ENCODE results near the gene TSPAN10.
A peak's percentile ranks its signal among the peaks of the same experiment; 100 is the strongest.
"Not testable (repeated sequence)": the region's sequence is repeated elsewhere in the genome, so short reads cannot be mapped to it uniquely, and the experiment has no call there.

The TSPAN10 gene

DNA sequence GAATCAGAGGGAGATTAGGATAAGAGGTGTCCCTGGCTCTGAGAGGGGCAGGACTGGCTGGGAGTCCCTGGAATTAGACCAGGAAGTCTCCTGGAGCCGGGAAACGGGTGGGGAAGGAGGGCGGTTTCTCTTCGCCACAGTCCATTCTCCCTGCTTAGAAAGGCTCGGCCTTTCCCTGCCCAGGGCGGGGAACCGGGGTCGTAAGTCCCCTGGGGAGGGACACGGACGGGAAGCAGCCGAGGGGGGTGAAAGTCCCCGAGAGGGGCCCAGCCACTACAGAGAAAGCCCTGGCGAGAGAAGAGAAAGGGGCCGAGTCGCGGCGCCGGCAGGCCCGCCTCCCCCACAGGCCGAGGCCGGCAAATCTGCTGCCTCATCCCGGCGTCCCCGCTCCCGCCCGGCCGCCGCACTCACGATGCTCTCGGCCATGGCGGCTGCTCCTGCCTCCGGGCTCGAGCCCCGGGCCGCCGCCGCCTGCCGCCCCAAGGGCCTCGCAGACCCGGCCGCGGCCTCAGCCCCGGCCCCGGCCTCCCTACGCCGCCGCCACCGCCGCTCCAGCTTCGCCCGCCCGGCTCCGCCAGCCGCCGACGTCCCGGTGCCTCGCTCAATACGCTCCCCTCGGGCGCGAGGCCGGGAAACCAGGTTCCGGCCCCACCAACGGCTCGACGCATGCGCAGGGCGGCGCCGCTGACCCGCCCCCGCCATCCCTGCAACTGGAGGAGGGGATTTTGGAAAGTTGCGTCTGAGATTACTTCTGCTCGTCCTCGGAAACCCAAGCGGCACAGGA, at the start of gene TSPAN10, which contains the start of gene NPLOC4:
Gene TSPAN10, plus strand, starts transcription at position 692 of the 784 bp plus-strand sequence. CDS start 5,217 bp downstream, outside the sequence.
Gene NPLOC4, minus strand, starts transcription at position 608 of the 784 bp plus-strand sequence. Its CDS starts 182 bp downstream, at position 426.
- DNase-seq (ENCODE audit: low read depth in 3 of 3), result peak; percentile 74 to 89 (median 76)

DNA sequence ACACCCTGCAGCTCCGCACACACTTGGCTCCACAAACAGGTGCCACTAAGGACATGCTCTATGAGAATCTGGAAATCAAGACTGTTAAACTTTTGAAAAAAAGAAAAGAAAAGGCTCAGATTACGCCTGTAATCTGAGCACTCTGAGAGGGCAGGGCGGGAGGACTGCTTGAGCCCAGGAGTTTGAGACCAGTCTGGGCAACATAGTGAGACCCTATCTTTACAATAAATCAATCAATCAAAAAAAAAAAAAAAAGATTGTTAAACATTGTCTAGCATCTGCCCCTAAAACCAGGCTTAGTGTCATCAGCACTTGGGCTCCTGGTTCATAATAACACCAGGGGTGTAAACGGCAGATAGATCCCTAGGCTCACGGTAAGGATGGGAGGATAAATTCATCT, 47.4 kb upstream of the TSPAN10 start:
- no peak for DNase-seq (ENCODE audit: low read depth in 3 of 3)

DNA sequence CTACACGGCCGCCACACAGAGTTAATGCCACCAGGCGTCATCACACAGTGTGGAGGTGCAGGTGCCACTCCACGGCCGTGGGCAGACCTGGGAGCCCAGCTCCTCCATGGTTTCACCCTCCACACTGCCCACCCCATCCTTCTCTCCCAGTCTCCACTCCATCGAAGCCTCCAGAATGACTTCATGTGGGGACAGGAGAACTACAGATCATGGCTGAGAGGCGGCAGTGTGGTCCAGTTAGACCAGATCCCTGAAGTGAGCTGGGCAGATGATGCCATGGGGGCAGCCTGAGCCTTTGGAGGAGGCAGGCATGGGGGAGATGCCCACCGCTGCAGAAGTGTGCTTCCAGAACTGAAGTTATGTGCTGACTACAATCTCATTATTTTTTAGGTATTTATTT, 46.9 kb upstream of the TSPAN10 start:
- no peak for DNase-seq (ENCODE audit: low read depth in 3 of 3)

DNA sequence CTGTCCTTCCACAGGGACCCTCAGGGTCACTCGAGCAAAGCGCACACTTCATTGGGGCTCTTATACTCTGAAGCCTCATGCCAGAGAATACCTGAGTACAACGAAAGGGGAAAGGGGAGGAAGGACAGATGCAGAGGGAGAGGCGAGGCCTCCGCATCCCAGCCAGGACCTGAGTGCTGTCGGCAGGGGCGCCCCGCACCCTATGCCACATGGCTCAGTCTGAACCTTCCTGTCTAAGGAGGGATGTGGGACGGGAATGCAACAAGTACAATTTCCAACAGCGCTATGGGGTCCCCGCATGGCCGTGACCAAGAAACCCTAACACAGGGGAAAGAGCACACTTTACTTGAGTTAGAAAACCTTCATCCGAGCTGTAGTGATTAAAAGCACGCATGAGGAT, 45.0 kb upstream of the TSPAN10 start:
- DNase-seq (ENCODE audit: low read depth in 3 of 3), result no peak

DNA sequence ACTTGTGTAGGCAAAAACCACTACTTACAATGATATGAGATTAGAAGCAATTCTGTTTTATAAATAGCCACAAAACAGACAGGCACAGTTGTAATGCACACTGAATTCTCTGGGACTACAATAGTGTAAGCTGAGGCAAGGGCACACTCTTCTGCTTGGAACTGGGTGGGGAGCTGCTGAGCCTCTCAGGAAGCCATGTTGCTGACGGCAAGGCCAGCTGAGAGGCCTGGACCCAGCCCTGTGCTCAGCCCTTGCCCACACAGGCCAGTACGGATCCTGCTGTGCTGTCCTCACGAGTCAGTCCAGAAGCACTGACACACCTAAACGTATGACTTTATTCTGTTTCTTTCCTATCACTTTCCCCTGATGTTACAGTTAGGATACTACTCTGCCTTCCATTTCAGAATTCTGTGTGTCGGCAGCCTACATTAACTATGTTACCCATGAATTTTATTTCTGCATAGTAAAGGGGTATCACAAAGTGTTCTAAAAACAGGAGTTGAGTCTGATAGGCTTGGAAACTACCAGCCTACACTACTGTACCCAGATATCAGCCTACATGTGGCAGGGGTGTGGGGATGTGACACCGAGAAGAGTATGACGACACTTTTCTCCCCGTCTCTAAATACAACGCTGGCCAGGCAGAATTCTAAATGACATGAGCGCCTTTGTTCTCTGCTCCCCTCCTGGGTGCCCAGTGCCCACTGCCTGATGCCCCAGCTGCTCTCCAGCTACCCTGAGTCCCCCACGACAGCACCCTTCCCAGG, 43.7 kb upstream of the TSPAN10 start:
- DNase-seq (ENCODE audit: low read depth in 3 of 3), result no peak

DNA sequence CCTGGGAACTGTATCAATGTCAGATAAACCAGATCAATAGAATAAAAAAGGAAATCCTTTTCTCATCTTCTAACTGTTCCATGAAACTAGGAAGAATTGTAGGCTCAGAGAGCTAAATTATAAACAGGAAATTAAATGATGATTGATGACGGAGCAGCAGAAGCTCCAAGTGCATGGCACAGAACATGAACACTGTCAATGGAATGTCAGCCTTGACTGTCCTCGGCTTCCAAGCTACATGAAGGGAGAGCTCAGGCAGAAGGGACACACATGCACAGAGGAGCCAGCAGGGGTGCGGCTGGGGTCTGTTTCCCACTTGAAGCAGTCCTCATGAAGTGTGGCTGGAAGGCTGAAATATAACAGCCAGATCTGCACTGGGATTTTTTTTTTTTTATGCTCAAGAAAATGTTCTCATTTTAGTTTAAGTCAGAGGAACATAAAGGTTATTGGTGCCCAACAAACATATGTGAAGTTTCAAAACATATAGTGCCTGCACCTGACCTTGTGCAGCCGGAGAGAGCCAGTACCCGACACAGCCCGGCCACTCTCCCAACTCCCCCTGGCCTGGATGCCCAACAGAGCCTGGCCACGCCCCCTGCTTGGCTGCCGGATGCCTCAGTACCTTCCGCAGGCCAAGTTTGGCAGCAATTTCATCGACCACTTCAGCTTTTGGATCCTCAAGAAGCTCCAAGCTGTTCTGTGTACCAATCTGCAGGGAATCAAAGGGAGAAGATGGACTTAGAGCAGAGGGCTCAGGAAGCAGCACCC, 37.1 kb upstream of the TSPAN10 start:
- DNase-seq (ENCODE audit: low read depth in 3 of 3), result no peak

DNA sequence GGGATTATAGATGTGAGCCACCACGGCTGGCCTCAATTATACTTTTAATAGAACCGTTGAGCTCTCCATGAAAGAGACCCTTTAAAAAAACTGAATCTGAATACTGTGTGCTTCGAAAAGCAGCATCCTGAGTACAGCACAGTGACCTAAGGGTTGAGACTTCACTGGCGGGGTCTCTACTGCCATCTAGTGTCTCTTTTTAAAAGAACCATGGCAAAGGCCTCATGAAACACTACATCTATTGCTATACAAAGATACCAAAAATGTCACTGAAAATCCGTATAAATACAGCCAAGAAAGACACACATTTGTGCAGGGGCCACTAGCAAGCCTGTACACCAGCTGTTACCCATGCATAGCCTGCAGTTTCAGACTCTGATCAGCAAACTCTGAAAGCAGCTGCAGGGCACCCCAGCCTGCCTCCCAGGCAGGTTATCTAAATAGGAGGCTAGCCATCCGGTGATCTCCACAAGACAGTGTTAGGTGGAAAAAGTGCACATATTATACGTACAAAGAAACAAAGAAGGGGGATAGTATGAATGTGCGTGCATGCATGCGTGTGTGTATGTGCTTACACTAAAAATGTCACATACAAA, 35.4 kb upstream of the TSPAN10 start:
- peak in 2 of 3 experiments; percentile 9 to 13 for DNase-seq (ENCODE audit: low read depth in 3 of 3)

DNA sequence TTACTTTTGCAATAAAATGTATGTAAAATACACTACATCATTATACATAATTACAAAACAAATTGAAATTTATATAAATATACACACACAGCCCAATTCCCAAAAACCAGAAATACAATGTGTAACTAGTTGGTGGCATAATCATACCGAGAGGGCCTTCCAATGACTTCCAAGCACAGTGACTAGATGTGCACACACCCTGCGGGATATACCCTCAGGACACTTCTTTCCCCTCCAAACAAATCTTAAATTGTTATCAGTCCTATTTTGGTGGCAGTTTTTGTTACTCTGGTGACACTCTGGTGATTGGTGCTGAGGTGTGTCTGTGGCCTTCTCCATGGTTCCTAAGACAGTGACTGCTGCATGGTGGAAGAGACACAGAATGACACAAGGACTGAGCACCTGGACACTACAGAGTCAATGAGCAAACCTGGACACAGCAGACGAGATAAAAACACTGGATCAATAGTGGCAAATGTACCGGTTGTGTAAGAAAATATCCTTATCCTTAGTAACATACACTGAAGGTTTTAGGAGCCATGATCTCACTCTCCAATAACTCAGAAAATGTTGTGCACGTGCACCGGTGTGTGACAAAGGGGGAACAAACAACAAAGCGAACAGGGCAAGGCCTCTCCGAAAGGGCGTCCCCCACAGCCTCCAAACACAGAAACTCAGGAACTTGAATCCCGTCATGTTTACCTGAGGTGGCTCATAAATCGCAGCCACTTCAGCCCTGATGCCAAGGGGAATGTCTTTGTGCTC, 33.0 kb upstream of the TSPAN10 start:
- no peak for DNase-seq (ENCODE audit: low read depth in 3 of 3)

DNA sequence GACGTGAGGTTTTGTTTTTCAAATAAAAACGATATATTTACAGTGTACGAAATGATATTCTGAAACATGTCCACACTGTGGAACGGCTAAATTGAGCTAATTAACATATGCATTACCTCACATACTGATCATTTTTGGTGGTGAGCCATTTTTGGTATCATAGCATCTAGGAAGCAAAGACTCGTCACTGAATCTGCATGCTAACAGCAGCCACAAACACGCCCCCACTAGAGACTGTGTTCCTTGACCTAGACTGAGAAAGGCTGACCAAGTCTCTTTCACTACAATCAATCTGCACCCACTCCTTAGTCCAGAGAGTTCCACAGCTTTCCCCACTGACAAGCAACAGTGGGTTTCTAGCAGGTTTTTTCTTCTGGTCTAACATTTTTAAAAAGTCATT, 29.6 kb upstream of the TSPAN10 start:
- DNase-seq (ENCODE audit: low read depth in 3 of 3), result no peak

DNA sequence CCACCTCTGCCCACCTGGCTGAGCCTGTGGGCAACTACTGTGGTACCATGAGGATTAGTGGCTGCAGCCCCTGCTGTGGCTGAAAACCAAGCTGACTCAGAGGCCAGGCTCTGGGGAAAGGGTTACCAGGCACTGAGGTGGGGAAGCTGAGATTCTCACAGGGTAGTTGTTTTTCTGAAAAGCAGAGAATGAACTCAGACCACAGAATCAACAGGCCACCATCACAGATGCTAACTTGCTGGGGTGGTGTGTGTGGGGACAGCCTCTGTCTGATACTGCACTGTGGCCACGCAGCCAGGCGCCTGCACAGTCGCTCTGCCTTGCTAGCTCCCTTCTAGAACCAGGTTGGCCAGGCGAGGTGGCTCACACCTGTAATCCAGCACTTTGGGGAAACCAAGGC, 28.9 kb upstream of the TSPAN10 start:
- DNase-seq (ENCODE audit: low read depth in 3 of 3), result no peak

DNA sequence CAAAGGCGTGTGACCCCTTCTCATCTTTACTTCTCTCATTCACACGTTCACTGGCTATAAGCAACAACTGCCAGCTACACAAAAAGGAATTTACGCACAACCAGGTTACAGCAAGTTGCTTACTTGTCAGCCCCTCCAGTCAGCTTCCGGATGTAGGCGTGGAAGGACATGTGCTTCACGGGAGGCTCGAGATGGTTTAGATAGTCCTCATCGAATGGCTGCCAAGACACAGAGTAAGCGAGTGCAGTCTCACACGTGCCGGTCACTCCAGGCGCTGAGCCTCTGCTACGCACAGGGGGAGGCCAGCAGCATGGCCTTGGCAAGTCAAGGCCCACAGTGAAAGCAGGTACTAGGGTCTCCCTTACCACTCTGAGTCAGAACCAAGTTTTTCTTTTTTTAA, 28.4 kb upstream of the TSPAN10 start:
- DNase-seq (ENCODE audit: low read depth in 3 of 3), result no peak

DNA sequence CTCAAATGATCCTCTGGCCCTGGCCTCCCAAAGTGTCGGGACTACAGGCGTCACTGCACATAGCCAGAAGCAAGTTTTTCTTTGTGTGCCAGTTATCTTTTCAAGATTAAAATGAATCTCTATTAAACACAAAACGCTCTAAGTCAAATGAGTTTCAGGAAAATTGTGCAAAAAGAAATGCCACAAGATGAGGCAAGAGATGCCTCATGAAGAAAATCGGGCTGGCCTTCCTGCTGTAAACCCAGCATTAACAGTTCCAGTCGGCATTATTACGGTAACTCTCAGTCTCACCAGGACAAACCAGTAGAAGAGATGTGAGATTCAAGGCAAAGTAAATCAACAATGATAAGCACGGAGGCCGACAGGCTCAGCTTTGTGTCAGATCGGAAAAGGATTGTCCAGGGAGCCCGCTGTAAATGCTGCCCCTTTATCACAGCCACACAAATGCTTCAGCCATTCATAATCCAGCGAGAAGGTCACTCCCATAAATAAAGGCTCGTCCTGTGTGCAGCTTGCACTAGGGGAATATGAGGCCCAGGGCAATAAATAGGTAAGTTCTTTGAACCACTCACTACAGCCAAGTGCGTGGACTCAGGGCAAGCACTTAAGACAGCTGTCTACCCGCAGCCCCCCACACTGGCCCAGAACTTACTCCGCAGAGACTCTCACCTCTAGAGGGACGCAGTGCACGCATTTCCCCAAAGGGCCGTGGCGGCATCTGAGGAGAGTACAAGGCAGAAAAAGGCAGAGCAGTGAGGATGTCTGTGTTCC, 27.3 kb upstream of the TSPAN10 start:
- DNase-seq (ENCODE audit: low read depth in 3 of 3), result no peak

DNA sequence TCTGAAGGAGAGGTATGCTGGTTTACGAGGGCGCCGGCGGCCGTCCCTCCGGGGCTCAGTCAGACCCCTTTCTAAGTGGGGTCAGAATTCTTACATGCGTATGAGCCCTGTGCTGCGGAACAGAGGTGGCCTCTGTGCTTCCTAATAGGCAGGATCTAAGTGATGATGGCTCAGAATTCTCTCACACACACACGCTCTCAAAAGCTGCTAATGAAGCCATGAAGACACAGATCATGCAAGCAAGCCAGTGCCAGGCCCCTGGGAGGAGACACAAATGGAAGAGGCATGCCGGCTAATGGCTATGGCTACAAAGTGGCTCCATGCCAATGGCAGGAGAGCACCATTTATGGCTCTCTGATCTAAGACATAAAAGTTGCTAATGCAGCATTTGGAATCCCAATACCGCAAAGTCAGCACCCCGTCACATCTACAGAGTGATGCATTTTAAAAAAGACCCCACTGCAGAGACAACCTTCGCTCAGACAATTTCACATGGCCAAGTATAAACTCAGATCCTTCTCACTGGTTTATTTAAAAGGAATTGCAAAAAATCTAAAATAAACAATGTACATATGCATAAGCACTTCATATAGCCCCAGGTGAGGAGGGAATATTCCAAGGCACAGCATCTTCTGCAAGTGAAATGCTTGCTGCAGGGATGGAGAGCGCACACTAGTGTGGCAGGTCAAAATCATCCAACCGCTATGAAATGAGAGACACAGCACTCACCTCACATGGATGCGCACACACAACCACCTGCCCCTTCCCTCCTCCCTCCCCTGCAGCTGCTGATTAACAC, 24.6 kb upstream of the TSPAN10 start:
- DNase-seq (ENCODE audit: low read depth in 3 of 3), result no peak

DNA sequence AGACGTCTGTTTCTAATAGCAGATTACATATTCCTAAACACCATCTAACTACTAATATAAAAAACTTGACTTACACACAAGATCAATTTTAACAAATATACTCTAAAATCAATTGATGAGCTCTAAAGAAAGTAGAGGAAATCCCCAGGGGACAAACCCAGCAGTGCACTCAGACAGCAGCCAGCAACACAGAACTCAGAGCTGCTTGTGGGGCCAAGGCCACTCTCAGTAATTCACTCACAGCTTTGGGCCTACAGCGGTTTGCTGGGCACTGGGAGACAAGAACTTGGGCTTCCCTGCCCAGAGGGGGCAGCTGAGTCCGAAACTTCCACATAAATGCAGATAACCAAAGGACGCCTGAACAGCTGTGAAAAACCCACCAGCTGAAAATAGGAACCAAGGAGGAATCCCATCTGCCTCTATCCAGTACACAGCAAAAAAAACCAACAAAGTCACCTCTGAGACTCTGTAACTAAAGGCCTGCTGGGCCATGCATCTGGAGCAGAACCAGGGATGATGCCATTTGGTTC, 21.5 kb upstream of the TSPAN10 start:
- DNase-seq (ENCODE audit: low read depth in 3 of 3), result no peak

DNA sequence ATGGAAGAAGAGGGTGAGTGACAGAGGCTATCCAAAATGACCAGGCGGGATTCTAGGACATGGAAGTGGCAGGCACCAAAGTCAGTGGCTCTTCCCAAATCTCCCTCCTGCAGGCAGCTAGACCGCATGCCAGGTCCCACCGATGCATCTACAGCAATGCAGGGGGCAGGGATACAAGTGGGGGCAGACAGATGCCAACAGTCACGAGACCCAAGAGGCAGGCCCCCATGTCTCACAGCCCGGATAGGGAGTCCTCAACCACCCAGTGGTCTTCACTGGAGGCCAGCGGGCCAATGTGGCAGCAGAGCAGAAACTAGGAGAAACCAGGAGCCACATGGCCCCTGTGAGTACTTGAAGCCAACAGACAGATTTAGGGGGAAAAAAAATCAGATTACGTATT, 20.1 kb upstream of the TSPAN10 start:
- no peak for DNase-seq (ENCODE audit: low read depth in 3 of 3)

DNA sequence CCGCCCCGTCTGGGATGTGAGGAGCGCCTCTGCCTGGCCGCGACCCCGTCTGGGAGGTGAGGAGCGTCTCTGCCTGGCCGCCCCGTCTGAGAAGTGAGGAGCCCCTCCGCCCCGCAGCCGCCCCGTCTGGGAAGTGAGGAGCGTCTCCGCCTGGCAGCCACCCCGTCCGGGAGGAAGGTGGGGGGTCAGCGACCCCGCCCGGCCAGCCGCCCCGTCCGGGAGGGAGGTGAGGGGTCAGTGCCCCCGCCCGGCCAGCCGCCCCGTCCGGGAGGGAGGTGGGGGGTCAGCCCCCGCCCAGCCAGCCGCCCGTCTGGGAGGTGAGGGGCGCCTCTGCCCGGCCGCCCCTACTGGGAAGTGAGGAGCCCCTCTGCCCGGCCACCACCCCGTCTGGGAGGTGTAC, 18.7 kb upstream of the TSPAN10 start:
- DNase-seq (ENCODE audit: low read depth in 3 of 3), result not testable (repeated sequence)

DNA sequence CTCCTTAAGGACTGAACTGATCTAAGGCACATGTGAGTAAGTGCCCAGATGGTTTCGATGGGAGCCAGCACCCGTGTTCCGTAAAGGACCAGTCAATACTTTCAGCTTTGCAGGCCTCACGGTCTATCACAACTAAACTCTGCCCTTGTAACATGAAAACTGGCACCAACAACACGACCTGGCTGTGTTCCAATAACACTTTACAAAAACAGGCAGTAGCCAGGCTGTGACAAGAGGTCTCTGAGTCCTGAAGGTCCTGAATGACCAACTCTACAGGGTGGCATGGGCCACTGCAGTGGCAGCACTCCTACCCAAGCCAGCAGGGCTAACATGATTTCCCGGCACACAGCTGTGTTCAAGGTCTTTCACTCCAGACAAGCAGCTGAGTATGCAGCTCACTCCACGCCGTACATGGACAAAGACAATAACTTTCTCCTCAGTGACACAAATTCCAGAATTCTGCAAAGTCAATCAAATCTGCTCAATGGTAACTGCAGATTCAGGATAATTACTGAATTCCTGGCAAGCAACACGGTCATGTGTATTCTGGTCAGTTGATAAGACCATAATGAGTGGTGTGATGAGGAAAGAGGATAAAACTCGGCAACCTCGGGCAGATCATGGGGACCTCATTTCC, 15.4 kb upstream of the TSPAN10 start:
- no peak for DNase-seq (ENCODE audit: low read depth in 3 of 3)

DNA sequence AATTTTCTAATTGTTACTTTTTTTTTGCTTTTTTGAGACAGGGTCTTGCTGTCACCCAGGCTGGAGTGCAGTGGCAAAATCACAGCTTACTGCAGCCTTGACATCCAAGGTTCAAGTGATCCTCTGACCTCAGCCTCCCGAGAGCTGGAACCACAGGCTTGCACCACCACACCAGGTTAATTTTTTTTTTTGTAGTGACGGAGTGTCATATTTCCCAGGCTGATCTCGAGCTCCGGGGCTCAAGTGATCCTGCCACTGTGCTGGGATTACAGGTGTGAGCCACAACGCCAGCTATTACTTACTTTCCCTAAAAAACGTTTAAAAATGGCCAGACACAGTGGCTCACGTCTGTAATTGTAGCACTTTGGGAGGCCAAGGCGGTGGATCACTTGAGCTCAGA, 6.7 kb upstream of the TSPAN10 start:
- DNase-seq (ENCODE audit: low read depth in 3 of 3), result no peak

DNA sequence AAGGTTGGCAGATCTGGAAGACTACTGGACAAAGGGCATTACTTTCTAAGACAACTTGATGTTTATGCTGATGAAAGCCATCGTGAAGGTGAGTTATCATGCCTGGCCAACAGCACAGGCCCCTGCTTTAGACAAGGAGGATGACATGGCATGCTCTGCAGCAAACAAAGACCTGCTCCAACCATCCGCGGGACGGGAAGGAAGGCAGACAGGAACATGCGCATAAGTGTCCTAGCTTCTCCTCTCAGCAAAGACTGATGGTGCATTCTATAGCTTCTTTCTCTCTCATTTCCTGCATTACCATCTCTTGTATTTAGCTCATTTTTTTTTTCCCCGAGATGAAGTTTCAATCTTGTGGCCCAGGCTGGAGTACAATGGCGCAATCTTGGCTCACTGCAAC, 5.5 kb upstream of the TSPAN10 start:
- DNase-seq (ENCODE audit: low read depth in 3 of 3), result no peak

Data from stimulated activated CD4-positive, alpha-beta T cell treated with anti-CD3 and anti-CD28 coated beads, TNF-alpha, amount 100 ng/mL, for 4 hours (primary cell).